Vagina (tissue), 2 donors: Measurements from ENCODE around the gene MTUS2.

Experiments
- POLR2A ChIP-seq, 2 donors: fragments of 450-650 bp; IDR thresholded peaks; one replicate each; pipeline ENCODE4 v1.6.1; 2017; ENCODE audit warnings: antibody characterized with exemption in 2 of 2, mild to moderate bottlenecking in 2 of 2, moderate library complexity in 2 of 2
- TF ChIP-seq, protein P1 (sequence below), 3 experiments: fragments of 450-650 bp in 2 of 3; fragments of 200-600 bp in 1 of 3; sonication (generic) in 1 of 3; IDR thresholded peaks; one replicate each; pipeline ENCODE4 v1.5.1; 2017 to 2019; ENCODE audit warnings: antibody characterized with exemption in 3 of 3, mild to moderate bottlenecking in 2 of 3, moderate library complexity in 2 of 3

GRCh38 chr13:29024783-29025182, 204.6 kb downstream of the MTUS2 start:
- TF ChIP-seq, protein P1, sequence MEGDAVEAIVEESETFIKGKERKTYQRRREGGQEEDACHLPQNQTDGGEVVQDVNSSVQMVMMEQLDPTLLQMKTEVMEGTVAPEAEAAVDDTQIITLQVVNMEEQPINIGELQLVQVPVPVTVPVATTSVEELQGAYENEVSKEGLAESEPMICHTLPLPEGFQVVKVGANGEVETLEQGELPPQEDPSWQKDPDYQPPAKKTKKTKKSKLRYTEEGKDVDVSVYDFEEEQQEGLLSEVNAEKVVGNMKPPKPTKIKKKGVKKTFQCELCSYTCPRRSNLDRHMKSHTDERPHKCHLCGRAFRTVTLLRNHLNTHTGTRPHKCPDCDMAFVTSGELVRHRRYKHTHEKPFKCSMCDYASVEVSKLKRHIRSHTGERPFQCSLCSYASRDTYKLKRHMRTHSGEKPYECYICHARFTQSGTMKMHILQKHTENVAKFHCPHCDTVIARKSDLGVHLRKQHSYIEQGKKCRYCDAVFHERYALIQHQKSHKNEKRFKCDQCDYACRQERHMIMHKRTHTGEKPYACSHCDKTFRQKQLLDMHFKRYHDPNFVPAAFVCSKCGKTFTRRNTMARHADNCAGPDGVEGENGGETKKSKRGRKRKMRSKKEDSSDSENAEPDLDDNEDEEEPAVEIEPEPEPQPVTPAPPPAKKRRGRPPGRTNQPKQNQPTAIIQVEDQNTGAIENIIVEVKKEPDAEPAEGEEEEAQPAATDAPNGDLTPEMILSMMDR (IDR thresholded peaks at IDR 0.05), result no peak
- no peak for TF ChIP-seq POLR2A (IDR thresholded peaks at IDR 0.05)
